Neural cell (in vitro differentiated cells): ENCODE data around the gene COG7. TPM values are rescaled to one million over a fixed set of nuclear protein-coding genes. Genes with fewer than 3 reads are reported as not detected.

Experiments used
- H2AFZ ChIP-seq: fragments of 200-600, 300-800 bp; sonication (generic), shearing (Covaris generic); 2 replicates; pipeline ENCODE4 v1.6.0; 2014; ENCODE audit warnings: low read depth, mild to moderate bottlenecking, antibody characterized with exemption, low read length, moderate library complexity
- H3F3A ChIP-seq: fragments of 200-600 bp; shearing (Covaris generic); 2 replicates; pipeline ENCODE4 v1.6.1; 2016; ENCODE audit warnings: mild to moderate bottlenecking, moderate library complexity, mixed read lengths, antibody characterized with exemption, low read length; ENCODE audit not compliant: insufficient read depth, poor library complexity, severe bottlenecking
- H3K27ac ChIP-seq: fragments of 200-600, 300-800 bp; sonication (generic), shearing (Covaris generic); 2 replicates; pipeline ENCODE4 v1.5.1; 2014; ENCODE audit warnings: mild to moderate bottlenecking, low read length, moderate library complexity
- H3K27me3 ChIP-seq: fragments of 300-800, 200-600 bp; sonication (generic), shearing (Covaris generic); 2 replicates; pipeline ENCODE4 v1.6.0; 2014; ENCODE audit warnings: mild to moderate bottlenecking, low read depth, low read length, moderate library complexity; ENCODE audit not compliant: insufficient read depth
- H3K36me3 ChIP-seq: fragments of 300-800, 200-600 bp; sonication (generic), shearing (Covaris generic); 2 replicates; pipeline ENCODE4 v1.5.1; 2014; ENCODE audit warnings: mild to moderate bottlenecking, antibody characterized with exemption, low read length, moderate library complexity; ENCODE audit not compliant: insufficient read depth
- H3K4me2 ChIP-seq: fragments of 300-800, 200-600 bp; sonication (generic), shearing (Covaris generic); 2 replicates; pipeline ENCODE4 v1.6.0; 2014; ENCODE audit warnings: mild to moderate bottlenecking, low read length
- H3K4me3 ChIP-seq: fragments of 300-800, 200-600 bp; sonication (generic), shearing (Covaris generic); 2 replicates; pipeline ENCODE4 v1.5.1; 2014; ENCODE audit warnings: mild to moderate bottlenecking, low read length, moderate library complexity
- H3K79me2 ChIP-seq: fragments of 200-600 bp; shearing (Covaris generic); replicated peaks from 2 replicates; pipeline ENCODE4 v1.6.0; 2014; ENCODE audit warnings: mild to moderate bottlenecking, low read length, moderate library complexity; ENCODE audit not compliant: insufficient read depth
- H3K9ac ChIP-seq: fragments of 300-800, 200-600 bp; sonication (generic), shearing (Covaris generic); 2 replicates; pipeline ENCODE4 v1.6.1; 2016; ENCODE audit warnings: mild to moderate bottlenecking, low read length, mixed read lengths
- H3K9me2 ChIP-seq: fragments of 200-600 bp; shearing (Covaris generic); 2 replicates; pipeline ENCODE4 v1.6.1; 2016; ENCODE audit warnings: mild to moderate bottlenecking, low read length, mixed read lengths; ENCODE audit not compliant: insufficient read depth
- H3K9me3 ChIP-seq: fragments of 200-600, 300-800 bp; sonication (generic), shearing (Covaris generic); 2 replicates; pipeline ENCODE4 v1.6.1; 2016; ENCODE audit warnings: mild to moderate bottlenecking, mixed run types, low read length, moderate library complexity, mixed read lengths
- H4K20me1 ChIP-seq: fragments of 200-600 bp; shearing (Covaris generic); 2 replicates; pipeline ENCODE4 v1.6.1; 2016; ENCODE audit warnings: mild to moderate bottlenecking, mixed run types; ENCODE audit not compliant: insufficient read depth
- CTCF ChIP-seq: fragments of 450-650 bp; IDR thresholded peaks from 2 replicates; pipeline ENCODE4 v1.5.1; 2014; ENCODE audit warnings: antibody characterized with exemption, mild to moderate bottlenecking, moderate library complexity; ENCODE audit not compliant: poor library complexity, severe bottlenecking
- EP300 ChIP-seq: fragments of 450-650 bp; conservative IDR thresholded peaks from 2 replicates; pipeline ENCODE4 v1.6.1; 2014; ENCODE audit warnings: antibody characterized with exemption, mild to moderate bottlenecking, moderate library complexity; ENCODE audit not compliant: poor library complexity, severe bottlenecking
- EZH2 ChIP-seq: fragments of 200-600, 300-800 bp; shearing (Covaris generic), sonication (generic); IDR thresholded peaks from 2 replicates; pipeline ENCODE4 v1.6.1; 2014; ENCODE audit warnings: antibody characterized with exemption, low read length, borderline replicate concordance, mild to moderate bottlenecking; ENCODE audit not compliant: insufficient read depth, poor library complexity, severe bottlenecking
- MXI1 ChIP-seq: fragments of 450-650 bp; conservative IDR thresholded peaks from 2 replicates; pipeline ENCODE4 v1.6.1; 2014; ENCODE audit warnings: antibody characterized with exemption, mild to moderate bottlenecking; ENCODE audit not compliant: poor library complexity, severe bottlenecking
- POLR2AphosphoS5 ChIP-seq: IDR thresholded peaks from 2 replicates; pipeline ENCODE4 v1.6.1; 2012
- RAD21 ChIP-seq: fragments of 450-650 bp; conservative IDR thresholded peaks from 2 replicates; pipeline ENCODE4 v1.6.1; 2014; ENCODE audit warnings: antibody characterized with exemption, mild to moderate bottlenecking, moderate library complexity
- REST ChIP-seq: IDR thresholded peaks from 2 replicates; pipeline ENCODE4 v1.6.1; 2012; ENCODE audit warnings: borderline replicate concordance
- SMC3 ChIP-seq: fragments of 450-650 bp; conservative IDR thresholded peaks from 2 replicates; pipeline ENCODE4 v1.6.1; 2014; ENCODE audit warnings: antibody characterized with exemption, mild to moderate bottlenecking, moderate library complexity; ENCODE audit not compliant: poor library complexity
- TAF1 ChIP-seq: IDR thresholded peaks from 2 replicates; pipeline ENCODE4 v1.6.1; 2012; ENCODE audit warnings: low read depth
- polyA plus RNA-seq: library from polyadenylated mRNA; depleted of rRNA; stranded (reverse); fragments of >200 nt; gene quantifications from 2 replicates; pipeline ENCODE4 v1.2.3, GENCODE V29; 2014

COG7 gene
- polyA plus RNA-seq, 1 donor from 2014 or later: 16.2 TPM

DNA sequence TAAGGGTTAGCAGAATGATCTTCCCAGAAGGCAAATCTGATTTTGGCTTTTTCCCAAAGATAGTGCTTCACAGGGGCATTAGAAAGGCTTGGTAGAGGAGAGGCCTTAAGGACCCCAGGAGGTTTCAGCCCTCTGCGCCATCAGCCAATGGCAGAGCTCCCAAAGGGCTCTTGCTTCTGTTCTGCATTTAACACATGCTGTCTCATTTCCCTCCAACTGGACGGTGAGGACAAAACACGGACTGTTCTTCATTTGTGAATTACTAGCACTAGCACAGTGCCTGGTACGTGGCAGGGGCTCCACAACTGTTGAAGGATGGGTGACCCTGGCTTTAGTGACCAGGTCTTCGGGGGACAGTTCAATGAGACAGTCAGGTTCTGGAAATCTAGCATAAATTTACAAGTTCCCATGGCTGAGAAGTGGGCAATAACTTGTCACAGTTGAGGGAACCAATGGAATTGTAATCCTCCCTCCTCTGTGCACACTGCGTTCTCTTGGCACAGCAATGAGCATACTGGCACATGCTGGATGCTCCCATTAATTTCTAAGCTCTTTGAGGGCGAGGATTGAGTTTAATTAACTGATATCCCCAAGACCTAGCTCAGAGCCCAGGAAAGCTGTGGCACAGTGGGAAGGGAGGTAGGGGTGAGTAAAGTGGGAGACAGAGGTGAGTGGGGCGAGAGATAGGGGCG is 45.4 kb downstream of the COG7 start:
- H3K27ac ChIP-seq: no peak overlapping the region
- no peaks in the 10 kb centered on the region for H3K79me2 ChIP-seq
- H4K20me1 ChIP-seq: no peaks in the 10 kb centered on the region
- no peaks in the 10 kb centered on the region for H3K9me2 ChIP-seq
- H3K9ac ChIP-seq: no peak overlapping the region
- TF ChIP-seq EZH2: no peak
- TF ChIP-seq REST: no peak
- TF ChIP-seq RAD21: no peak
- no peak for TF ChIP-seq TAF1
- TF ChIP-seq MXI1: no peak
- no peak for TF ChIP-seq CTCF
- TF ChIP-seq EP300: no peak
- no peak for TF ChIP-seq SMC3
- no peak for TF ChIP-seq POLR2AphosphoS5
- no peaks in the 10 kb centered on the region for H3F3A ChIP-seq
- no peak overlapping the region for H3K4me3 ChIP-seq
- H3K36me3 ChIP-seq: peaks cover 5% of the 10 kb centered on the region
- H2AFZ ChIP-seq: no peak overlapping the region
- H3K9me3 ChIP-seq: no peaks in the 10 kb centered on the region
- no peaks in the 10 kb centered on the region for H3K27me3 ChIP-seq
- H3K4me2 ChIP-seq: no peak overlapping the region

- H2AFZ ChIP-seq: no peak overlapping the region
- H3K4me3 ChIP-seq: no peak overlapping the region
- no peaks in the 10 kb centered on the region for H3K9me3 ChIP-seq
- H3K79me2 ChIP-seq: no peaks in the 10 kb centered on the region
- H4K20me1 ChIP-seq: no peaks in the 10 kb centered on the region
- no peaks in the 10 kb centered on the region for H3K27me3 ChIP-seq
- H3K9ac ChIP-seq: no peak overlapping the region
- no peaks in the 10 kb centered on the region for H3F3A ChIP-seq
- no peaks in the 10 kb centered on the region for H3K9me2 ChIP-seq
- peaks cover 5% of the 10 kb centered on the region for H3K36me3 ChIP-seq
- no peak overlapping the region for H3K27ac ChIP-seq
- TF ChIP-seq EZH2 (no peak), MXI1 (no peak), POLR2AphosphoS5 (no peak), EP300 (no peak), RAD21 (no peak), REST (no peak), SMC3 (no peak), CTCF (no peak), TAF1 (no peak)
- H3K4me2 ChIP-seq: no peak overlapping the region
These were observed 46.3 kb downstream of the COG7 start for GRCh38 chr16:23406546-23407240.
